Esophagus muscularis mucosa (tissue), 3 donors: ENCODE results near the gene DMXL2.

Experiments
- CTCF ChIP-seq, 3 experiments: fragments of 200-600 bp in 2 of 3; fragments of 450-650 bp in 1 of 3; sonication (generic) in 2 of 3; IDR thresholded peaks; one replicate each; pipeline ENCODE4 v1.5.1; 2017 to 2019; ENCODE audit warnings: antibody characterized with exemption in 3 of 3, mild to moderate bottlenecking in 2 of 3, moderate library complexity in 1 of 3
- EP300 ChIP-seq: sonication (generic); formaldehyde crosslinking; IDR thresholded peaks from one replicate; pipeline ENCODE4 v1.6.1; 2017; ENCODE audit warnings: antibody characterized with exemption

GRCh38 chr15:51576286-51576850 lies 46.2 kb downstream of the DMXL2 start:
- TF ChIP-seq CTCF (IDR thresholded peaks at IDR 0.05) (no peak), EP300 (no peak)
